Right lobe of liver (tissue), 4 donors: Measurements from ENCODE around the gene PPP1R14B.

Experiments used
- POLR2A ChIP-seq: fragments of 450-650 bp; IDR thresholded peaks from one replicate; pipeline ENCODE4 v1.6.1; 2017; ENCODE audit warnings: antibody characterized with exemption, mild to moderate bottlenecking
- TF ChIP-seq, protein P1 (sequence below), 4 donors: fragments of 200-600 bp in 3 of 4; fragments of 450-650 bp in 1 of 4; IDR thresholded peaks; one replicate each; pipeline versions ENCODE4 v1.5.1 to v1.8.0; 2016 to 2022; ENCODE audit warnings: antibody characterized with exemption in 4 of 4, mild to moderate bottlenecking in 2 of 4
- donor health status: DM: no; HTN: no; CAD: no.
- donor health status: DM: no; HTN: no; CAD: no.
- donor health status: DM: no; HTN: yes; CAD: no.

DNA sequence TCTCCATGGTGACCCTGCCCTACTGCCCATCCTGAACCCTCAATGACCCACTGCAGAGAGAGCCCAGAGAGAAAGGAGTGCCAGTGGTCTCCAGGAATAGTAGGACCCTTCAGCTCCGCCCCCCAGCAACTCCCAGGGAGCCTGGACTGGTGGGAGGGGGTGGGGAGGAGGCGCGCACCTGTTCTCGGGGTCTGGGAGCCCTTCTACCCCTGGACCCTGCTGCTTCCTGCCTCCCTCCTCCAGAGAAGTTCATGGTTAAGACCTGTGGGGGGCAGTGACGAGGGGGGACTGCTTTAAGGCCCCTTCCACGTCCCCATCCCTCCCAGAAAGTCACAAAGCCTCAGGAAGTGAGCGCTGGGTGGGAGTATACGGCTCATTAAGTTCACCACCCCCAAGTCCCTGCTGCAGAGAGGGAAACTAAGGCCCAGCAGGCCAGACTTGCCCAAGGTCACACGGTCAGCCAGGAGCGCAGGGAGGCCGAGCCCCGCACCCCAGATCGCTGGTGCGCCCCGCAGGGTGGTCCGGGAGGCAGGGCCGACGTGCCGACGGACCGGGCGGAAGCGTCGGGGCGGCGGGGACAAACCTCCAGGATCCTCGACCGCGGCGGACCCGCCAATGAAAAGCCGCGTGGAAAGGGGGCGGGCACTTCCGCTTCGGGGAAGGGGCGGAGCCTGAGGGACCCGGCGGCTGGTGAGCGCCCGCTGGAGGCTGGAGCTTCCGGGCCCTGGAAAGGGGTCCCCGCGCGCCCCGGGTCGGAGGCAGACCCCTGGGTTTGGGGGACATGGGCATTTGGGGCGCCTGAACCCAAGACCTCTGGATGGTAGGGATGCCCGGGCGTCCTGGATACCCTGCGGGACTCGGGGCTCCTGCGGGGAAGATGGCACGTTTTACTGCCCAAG lies 20.9 kb downstream of the PPP1R14B start, which contains the start of the genes NUDT22 and TRPT1:
- TF ChIP-seq, protein P1, sequence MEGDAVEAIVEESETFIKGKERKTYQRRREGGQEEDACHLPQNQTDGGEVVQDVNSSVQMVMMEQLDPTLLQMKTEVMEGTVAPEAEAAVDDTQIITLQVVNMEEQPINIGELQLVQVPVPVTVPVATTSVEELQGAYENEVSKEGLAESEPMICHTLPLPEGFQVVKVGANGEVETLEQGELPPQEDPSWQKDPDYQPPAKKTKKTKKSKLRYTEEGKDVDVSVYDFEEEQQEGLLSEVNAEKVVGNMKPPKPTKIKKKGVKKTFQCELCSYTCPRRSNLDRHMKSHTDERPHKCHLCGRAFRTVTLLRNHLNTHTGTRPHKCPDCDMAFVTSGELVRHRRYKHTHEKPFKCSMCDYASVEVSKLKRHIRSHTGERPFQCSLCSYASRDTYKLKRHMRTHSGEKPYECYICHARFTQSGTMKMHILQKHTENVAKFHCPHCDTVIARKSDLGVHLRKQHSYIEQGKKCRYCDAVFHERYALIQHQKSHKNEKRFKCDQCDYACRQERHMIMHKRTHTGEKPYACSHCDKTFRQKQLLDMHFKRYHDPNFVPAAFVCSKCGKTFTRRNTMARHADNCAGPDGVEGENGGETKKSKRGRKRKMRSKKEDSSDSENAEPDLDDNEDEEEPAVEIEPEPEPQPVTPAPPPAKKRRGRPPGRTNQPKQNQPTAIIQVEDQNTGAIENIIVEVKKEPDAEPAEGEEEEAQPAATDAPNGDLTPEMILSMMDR (IDR thresholded peaks at IDR 0.05), result peak; percentile 8 to 25 (median 18)
- peak; percentile 89 for TF ChIP-seq POLR2A
